AG08395 (cell line): ENCODE results near the gene EXOC6.
"Not testable (repeated sequence)": the region's sequence is repeated elsewhere in the genome, so short reads cannot be mapped to it uniquely, and the experiment has no call there.

ENCODE experiments used
- DNase-seq: peaks from one replicate; pipeline ENCODE4 v3.0.0; 2012; ENCODE audit warnings: mixed read lengths, low spot score

EXOC6 gene

DNA sequence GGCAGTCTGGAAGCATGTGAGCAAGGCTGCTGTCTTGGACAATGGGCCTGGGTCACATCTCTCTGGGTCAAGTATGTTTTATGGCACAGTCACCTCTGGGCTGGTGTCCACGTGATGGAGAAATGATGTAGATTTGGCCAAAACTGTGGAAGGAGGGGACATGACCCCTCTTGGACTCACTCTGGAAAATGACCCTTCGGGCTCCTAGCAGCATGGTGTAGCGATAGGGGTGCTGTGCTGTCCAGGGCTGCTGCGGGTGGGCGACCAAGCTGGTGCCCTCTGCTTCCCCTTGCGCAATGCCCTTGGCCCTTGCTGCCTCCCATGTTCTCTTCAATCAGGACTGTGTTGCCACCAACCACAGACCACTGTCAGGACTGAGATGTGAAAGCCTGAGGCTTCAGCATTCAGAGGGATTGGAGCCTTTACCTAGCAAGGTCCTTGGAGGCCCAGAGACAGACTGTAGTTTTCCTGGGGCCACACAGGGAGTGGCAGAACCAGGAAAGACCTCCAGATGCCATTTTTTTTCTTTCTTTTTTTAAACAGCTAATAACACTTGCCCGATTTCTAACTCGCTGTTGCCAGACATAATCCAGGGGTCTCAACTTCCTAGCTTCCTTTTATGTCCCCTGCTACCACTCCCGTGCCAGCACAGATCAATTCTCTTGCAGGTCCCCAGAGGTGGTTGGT lies 231.5 kb downstream of the EXOC6 start:
- DNase-seq = no peak

DNA sequence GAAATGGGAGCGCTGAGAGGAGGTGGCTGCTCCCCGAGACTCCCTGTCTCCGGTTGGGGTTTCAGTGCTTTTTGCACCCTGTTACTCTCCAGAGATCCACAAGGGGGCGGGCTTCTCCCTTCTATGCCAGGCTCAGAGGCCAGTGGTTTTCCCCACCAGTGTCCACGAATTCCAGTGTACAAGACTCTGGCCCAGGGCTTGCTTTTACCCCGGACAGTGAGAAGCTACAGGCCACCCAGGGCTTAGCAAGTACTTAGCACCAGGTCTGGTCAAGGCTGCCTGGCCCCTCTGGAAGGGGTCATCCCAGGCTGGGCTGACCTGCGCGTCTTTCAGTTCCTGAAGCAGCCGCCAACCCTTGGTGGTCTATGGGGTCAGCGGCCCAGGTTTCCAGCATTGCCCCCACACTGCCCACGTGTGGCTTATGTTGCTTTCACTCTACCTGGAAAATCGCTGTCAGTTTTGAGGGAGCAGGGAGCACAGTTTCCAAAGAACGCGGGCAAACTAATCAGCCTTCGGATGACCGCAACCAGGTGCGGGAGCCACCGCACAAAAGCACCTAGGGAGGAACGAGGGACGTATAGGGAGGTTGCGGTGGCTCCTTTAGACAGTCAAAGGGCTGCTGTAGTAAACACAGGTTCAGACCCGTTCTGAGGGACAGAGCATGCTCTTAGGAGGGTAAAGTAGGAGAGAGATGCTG lies 232.2 kb downstream of the EXOC6 start:
- DNase-seq = peak; percentile 89

- DNase-seq = no peak
Measured at GRCh38 chr10:93081318-93081717, 233.0 kb downstream of the EXOC6 start.

- DNase-seq = no peak
Measured at GRCh38 chr10:93081834-93082233, 233.5 kb downstream of the EXOC6 start.

DNA sequence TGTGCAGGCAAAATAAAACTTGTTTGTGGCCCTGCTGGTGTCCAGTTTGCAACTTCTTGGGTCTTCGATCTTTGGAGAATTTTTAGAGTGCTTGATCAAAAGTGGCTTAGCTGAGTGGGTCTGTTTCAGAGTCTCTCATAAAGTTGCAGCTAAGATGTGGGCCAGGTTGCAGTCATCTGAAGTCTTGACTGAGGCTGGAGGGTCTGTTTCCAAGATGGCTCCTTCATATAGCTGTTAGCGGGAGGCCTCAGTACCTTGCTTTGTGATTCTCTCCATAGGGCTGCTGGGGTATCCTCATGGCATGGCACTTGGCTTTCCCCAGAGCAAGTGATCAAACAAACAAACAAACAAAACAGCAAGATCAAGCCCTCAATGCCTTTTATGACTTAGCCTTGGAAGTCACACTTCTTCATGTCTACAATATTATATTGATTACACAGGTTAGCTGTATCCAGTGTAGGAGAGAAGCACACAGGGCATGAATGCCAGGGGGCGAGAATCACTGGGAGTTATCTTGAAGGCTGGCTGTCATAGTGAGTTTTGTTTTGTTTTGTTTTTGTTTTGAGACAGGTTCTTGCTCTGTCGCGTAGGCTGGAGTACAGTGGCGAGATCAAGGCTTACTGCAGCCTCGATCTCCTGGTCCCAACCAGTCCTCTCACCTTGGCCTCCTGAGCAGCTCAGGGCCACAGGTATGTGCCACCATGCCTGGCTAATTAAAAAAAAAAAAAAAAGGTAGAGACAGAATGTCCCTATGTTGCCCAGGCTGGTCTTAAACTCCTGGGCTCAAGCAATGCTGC lies 235.6 kb downstream of the EXOC6 start:
- no peak for DNase-seq

- DNase-seq = no peak
Measured at GRCh38 chr10:93085272-93085859, 237.0 kb downstream of the EXOC6 start.

- DNase-seq = no peak
Measured at GRCh38 chr10:93086289-93086688, 238.0 kb downstream of the EXOC6 start.

DNA sequence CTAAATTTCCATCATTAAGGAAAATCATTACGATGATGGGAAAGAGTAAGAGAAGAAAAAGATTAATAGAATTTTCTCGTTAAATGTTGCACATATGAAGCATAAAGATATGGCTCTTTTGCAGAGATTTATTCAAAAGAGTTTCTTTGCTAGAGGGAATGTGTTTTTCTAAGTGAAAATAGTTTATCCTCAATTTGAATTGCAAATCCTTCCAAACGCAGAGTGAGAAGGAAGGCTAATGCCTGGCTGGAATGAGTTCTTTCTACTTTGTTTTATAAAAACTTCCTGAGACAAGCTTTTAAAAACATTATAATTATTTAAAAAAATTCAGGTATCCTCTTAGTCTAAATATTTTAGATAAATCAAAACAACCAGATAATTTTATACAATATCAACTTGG lies 239.5 kb downstream of the EXOC6 start:
- DNase-seq = no peak

DNA sequence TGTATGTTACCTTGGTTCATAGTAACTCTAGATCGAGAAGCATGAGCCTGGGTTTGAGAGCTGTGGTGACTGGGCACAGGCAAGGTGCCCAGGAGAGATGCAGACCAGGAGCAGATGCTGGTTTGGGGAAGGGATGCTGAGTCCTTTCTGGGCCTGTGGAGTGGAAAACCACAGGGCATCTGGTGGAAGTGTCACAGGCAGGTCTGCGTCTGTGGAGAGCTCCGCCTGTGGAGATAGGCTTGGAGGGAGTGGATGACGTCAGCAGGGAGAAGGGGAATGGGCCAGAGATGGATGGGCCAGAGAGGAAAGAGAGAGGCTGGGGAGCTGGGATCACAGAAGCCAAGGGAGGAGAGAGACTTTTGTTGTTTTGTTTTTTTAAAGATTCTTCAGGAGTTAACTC lies 240.1 kb downstream of the EXOC6 start:
- no peak for DNase-seq

- no peak for DNase-seq
Measured at GRCh38 chr10:93090619-93091018, 242.3 kb downstream of the EXOC6 start.

DNA sequence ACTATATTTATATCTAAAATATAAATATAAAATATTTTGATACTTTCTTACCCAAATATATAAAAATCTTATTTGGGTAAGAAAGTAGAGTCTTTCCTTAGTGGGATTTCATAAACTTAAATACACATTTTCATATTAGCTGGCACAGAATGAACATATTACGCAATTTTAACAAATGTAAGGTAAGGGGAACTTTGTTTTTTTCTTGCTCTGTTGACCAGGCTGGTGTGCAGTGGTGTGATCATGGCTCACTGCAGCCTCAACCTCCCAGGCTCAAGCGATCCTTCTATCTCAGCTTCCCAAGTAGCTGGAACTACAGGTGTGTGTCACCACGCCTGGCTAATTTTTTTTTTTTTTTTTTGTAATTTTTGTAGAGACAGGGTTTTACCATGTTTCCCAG lies 243.6 kb downstream of the EXOC6 start:
- DNase-seq = no peak

DNA sequence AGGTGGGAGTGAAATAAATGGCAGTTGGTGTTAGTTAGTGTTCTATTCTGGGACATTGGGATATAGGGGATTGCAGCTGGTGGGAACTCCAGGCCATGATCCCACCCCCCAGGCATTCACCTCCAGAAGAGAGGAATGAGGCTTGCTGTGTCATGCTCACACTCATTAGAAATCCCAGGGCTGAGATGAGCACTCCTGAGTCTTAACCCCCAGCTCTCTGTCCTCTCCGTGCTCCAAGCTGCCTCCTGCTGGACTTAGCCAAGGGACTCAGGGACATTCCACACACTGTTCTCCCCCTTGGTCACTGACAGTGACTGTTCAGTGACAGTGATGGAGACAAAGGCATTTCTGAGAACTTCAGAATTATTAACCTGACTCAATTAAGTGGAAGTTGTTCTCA lies 246.9 kb downstream of the EXOC6 start:
- no peak for DNase-seq

DNA sequence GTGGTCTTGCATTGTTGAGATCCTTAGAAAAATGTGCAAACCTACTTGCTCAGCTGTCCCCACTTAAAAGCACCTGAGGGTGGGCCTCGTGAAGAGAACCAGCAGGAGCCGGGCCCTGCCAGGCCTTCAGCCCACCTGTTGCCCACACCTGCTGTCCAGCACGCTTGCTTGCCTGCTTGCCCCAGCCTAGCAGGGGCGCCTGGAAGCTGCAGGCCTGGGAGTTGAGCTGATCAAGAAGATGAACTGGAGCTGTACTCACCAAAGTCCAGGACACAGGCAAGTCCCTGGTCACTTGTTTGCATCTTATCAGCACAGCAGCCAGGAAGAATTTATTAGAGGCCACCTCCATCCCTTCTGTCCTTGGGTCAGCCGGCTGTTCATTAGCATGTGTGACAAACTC lies 248.6 kb downstream of the EXOC6 start:
- no peak for DNase-seq

- DNase-seq = no peak
Measured at GRCh38 chr10:93097386-93097785, 249.1 kb downstream of the EXOC6 start.

DNA sequence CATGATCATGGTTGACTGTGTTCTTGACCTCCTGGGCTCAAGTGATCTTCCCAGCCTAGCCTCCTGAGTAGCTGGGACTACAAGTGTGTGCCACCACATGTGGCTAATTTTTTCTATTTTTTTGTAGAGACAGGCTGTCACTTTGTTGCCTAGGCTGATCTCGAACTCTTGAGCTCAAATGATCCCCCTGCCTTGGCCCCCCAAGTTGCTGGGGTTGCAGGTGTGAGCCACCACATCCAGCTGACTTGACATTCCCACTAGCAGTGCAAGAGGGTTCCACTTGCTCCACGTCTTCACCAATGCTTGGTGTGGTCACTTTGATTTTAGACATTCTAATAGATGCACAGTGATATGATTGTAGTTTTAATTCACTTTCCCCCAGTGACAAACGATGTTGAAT lies 250.5 kb downstream of the EXOC6 start:
- DNase-seq = no peak

DNA sequence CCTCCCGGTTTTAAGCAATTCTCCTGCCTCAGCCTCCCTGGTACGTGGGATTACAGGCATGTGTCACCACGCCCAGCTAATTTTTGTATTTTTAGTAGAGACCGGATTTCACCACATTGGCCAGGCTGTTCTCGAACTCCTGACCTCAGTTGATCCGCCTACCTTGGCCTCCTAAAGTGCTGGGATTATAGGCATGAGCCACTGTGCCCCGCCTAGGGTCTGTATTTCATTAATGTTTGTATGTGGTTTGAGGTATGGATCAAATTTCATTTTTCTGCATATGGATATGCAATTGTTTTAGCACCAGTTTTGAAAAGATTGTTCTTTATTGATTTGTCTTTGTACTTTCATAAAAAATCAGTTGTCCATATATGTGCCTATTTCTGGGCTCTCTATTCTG lies 251.3 kb downstream of the EXOC6 start:
- DNase-seq = no peak

DNA sequence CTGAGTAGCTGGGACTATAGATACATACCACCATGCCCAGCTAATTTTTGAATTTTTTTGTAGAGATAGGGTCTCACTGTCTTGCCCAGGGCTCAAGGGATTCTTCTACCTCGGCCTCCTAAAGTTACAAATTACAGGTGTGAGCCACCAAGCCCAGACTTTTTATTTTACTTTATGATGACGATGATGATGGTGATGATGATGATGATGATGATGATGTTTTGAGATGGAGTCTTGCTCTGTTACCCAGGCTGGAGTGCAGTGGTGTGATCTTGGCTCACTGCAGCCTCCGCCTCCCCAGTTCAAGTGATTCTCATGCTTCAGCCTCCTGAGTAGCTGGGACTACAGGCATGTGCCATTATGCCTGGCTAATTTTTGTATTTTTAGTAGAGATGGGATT lies 252.8 kb downstream of the EXOC6 start:
- DNase-seq = not testable (repeated sequence)

DNA sequence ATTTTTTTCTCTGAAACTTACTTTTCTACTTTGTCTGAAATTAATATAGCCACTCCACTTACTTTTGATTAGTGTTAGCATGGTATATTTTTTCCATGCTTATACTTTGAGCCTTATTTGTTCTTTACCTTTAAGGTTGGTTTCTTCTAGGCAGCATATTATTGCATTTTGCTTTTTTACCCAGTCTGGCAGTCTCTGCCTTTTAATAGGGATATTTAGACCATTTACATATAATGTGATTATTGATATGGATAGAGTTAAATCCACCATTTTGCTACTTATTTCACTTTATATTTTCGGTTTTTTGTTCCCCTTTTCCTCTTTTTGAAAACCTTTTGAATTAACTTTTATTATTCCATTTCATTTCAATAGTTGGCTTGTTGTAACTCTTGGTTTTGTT lies 255.6 kb downstream of the EXOC6 start:
- DNase-seq = no peak

- peak; percentile 21 for DNase-seq
Measured at GRCh38 chr10:93106631-93107072, 258.3 kb downstream of the EXOC6 start.
